NCI-H2196 (cell line): ENCODE measurements around the gene GPR85.
"Not testable (repeated sequence)": the region's sequence is repeated elsewhere in the genome, so short reads cannot be mapped to it uniquely, and the experiment has no call there.

Experiments
- DNase-seq: peaks from one replicate; lab custom pipeline; 2025; ENCODE audit not compliant: unreplicated experiment; lab: John Stamatoyannopoulos, UW

The GPR85 gene

GRCh38 chr7:113084496-113085172, 2.0 kb downstream of the GPR85 start:
- no peak for DNase-seq

DNA sequence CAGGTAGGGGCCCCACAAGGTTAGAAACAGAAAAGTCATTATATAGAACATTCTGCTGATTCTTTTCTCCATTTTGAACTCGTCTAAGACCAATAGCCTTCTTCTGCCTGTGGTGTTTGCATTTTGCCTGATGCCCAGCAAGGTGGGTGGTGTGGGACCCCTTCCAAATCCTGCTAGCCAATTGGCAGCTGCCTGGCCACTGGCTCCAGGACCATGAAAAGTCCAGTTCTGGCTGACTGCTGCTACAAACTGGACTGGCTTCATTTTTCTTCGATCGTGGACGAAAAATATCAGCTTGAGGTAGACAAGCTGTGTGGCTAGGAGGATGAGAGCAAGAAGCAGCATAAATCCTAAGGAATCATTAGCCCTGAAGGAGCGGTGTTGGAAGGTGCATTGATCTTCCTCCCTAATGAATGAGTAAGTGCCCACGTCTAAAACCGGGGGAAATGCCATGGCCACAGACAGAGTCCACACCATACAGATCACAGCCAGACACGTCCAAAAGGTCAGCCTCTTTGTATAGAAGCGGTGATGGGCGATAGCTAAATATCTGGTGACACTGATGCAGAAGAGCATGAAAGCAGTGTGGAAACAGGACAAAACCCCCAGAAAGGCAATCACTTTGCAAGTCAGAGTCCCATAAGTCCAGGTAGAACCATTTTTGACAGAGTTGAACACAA, 2.7 kb downstream of the GPR85 start:
- no peak for DNase-seq

- no peak for DNase-seq
These were observed 3.4 kb downstream of the GPR85 start for GRCh38 chr7:113083132-113083815.

GRCh38 chr7:113078331-113078730, 8.3 kb downstream of the GPR85 start:
- DNase-seq, result no peak

GRCh38 chr7:113076703-113077102, 9.9 kb downstream of the GPR85 start:
- DNase-seq, result no peak

DNA sequence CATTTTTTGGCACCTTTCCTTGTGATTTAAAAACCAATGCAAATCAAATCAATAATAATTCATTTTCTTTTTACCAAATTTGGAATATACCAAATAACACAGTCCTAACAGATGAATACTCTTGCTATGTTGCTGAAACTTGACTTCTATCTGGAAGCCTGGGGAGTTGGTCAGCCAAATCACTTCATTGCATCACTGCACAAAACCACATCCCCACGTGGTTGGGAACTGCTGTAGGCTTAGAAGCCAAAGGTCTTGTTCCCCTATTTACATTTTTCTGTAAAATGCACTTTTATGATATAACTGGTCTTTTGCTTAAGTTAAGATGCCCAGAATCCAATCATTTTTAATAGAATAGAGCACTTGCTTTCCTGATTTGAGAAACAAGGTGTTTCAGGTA, 15.2 kb downstream of the GPR85 start:
- no peak for DNase-seq

DNA sequence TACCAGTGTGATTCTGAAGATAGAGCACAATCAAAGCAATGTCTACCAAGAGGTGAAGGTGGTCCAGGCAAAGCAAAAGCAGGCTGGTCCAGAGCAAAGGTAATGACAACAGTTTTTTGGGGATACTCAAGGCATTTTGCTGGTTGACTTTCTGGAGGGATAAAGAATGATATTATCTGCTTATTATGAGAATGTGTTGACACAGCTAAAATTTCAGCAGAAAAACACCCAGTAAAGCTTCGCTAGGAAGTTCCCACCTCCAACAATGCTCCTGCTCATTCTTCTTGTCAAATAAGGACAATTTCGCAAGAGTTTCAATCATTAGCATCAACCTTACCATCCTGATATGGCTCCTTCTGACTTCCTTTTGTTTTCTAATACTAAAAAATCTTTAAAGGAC, 24.1 kb downstream of the GPR85 start:
- no peak for DNase-seq

DNA sequence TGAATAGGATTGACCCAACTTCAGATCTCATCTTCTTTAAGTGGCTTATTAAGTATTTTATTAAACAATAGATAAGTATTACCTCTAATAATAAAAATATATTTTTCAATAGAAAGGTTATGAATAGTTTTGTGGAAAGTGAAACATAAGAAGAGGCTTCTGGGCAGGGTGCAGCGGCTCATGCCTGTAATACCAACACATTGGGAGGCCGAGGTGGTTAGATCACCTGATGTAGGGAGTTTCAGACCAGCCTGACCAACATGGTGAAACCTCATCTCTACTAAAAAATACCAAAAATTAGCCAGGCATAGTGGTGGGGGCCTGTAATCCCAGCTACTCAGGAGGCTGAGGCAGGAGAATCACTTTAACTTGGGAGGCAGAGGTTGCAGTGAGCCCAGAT, 26.5 kb downstream of the GPR85 start:
- no peak for DNase-seq

DNA sequence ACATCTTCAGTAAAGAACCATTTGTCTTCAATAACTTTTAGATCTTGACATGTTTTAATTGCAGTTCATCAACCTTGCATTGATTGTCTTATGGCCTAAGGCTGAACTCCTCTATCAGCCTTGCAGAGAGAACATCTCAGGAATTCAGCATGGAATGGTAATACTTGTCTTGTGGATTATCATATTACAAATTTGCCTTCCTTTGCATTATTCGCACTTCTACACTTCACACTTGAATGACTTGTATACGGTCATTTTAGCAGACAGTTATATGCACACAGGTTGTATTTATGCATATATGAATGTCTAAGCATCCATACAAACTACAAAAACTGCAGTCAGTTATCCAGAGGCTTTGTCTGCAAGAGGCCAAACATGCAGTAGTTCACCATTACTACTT, 31.7 kb downstream of the GPR85 start:
- DNase-seq, result no peak

- not testable (repeated sequence) for DNase-seq
These were observed 32.4 kb downstream of the GPR85 start for GRCh38 chr7:113054272-113054671.

GRCh38 chr7:113049221-113049620, 37.4 kb downstream of the GPR85 start:
- not testable (repeated sequence) for DNase-seq

DNA sequence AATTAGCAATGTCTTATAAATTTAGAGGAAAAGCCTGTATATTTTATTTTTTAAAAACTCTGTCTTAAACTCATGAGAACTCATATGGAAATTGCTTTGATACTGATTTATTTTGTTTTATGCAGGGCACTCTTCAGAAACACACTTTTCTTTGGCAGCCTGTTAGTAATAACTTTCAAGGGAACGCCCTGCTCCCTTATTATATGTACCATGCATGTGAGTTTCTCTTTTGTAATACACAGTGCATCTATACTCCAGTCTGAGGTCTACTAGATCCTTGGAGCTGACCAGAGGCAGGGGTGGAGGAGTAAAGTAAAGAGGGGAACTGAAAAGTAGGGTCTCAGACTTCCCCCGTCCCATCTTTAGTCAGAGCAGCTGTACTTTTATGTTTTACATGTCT, 40.2 kb downstream of the GPR85 start:
- DNase-seq, result no peak

- DNase-seq, result no peak
These were observed 41.2 kb downstream of the GPR85 start for GRCh38 chr7:113045379-113045778.

DNA sequence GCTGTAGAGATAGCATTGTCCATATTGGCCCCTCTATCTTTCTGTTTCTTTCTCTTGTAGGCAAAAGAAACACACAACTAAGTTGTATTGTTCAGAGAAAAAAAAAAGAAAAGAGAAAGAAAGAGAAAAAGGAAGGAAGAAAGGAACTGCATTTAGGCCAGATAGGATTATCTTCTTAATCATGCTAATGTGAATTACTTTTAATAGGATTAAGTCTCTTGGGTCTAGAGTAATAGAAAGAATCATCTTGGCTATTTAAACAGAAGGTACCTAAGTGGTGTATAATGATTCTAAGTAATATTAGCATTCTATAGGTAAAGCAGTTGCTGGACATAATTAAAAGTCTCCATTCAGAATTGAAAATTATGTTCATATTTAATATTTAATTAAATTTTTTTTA, 42.2 kb downstream of the GPR85 start:
- no peak for DNase-seq

DNA sequence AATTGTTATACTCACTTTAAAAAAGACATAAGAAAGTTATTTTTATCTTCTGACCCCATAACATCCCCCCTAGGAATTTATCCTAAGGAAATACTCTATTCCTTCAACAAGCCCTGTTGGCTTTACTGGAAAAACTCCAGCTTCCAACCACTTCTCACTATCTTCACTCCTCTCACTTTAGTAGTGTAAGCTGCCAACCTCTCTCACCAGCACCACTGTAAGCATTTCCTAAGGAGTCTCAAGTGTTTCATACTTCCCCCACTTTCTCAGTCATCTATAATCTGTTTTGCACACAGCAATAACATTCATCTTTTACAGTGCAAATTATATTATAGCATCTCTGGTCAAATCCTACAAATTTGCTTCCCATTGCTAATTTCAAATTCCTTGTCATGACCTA, 45.8 kb downstream of the GPR85 start:
- no peak for DNase-seq

- DNase-seq, result no peak
These were observed 52.7 kb downstream of the GPR85 start for GRCh38 chr7:113033959-113034358.
